HepG2 (cell line): ENCODE data around the gene SLBP. TPM values are rescaled to one million over a fixed set of nuclear protein-coding genes. Genes with fewer than 3 reads are reported as not detected.

ENCODE experiments used
- ATAC-seq: fragments of 200-7000 bp; cut with Tn5 transposase; 3 replicates; pipeline ENCODE4 v1.9.1; 2020; ENCODE audit warnings: mild to moderate bottlenecking, moderate library complexity
- BruUV-seq: library from RNA; stranded (reverse); fragments of 400-500 nt; replicated peaks from 2 replicates; lab custom pipeline; 2021; lab: Mats Ljungman, UMichigan
- CTCF ChIA-PET: fragments of 300-600 bp; formaldehyde crosslinking; extraction: SDS; loops from one replicate; lab custom pipeline; 2021; ENCODE audit warnings: low total read pairs, inconsistent platforms, low intra/inter-chr PET ratio; lab: Yijun Ruan, JAX
- POLR2A ChIA-PET: fragments of 350-600 bp; sonication (Branson Sonifier 250); formaldehyde crosslinking; loops from one replicate; lab custom pipeline; 2020; ENCODE audit warnings: antibody characterized with exemption, inconsistent platforms; lab: Yijun Ruan, JAX
- DNase-seq: peaks from one replicate; pipeline ENCODE4 v3.0.0-alpha.2; 2015; ENCODE audit warnings: low spot score
- FAIRE-seq: peaks from 3 replicates; lab custom pipeline; 2011; peaks lifted over from hg19 to GRCh38; lab: Jason Lieb, UNC
- H2AFZ ChIP-seq: one replicate; pipeline ENCODE4 v1.6.1; 2011; ENCODE audit warnings: low read length, inconsistent platforms
- H3K27ac ChIP-seq: fragments of 300-600 bp; 3 replicates; pipeline ENCODE4 v1.8.0; 2011; ENCODE audit warnings: mixed run types, mild to moderate bottlenecking, mixed read lengths, low read length, inconsistent platforms; ENCODE audit not compliant: insufficient read depth; ENCODE audit errors: extremely low read length
- H3K27me3 ChIP-seq, 2 experiments: fragments of 200-600 bp in 1 of 2; 2 replicates in 1 of 2; 3 replicates in 1 of 2; pipeline versions ENCODE4 v1.6.0 to v1.8.0; 2011; ENCODE audit warnings: low read length in 2 of 2, mild to moderate bottlenecking in 2 of 2, moderate library complexity in 2 of 2, inconsistent platforms in 1 of 2; ENCODE audit not compliant: insufficient read depth in 2 of 2, control insufficient read depth in 1 of 2
- H3K36me3 ChIP-seq, 2 experiments: fragments of 200-600 bp in 1 of 2; replicated peaks in 1 of 2; 2 replicates in 1 of 2; 3 replicates in 1 of 2; pipeline versions ENCODE4 v1.5.1 to v1.8.0; 2011; ENCODE audit warnings: low read length in 2 of 2, inconsistent platforms in 1 of 2; ENCODE audit not compliant: insufficient read depth in 2 of 2, control insufficient read depth in 1 of 2
- H3K4me1 ChIP-seq: 2 replicates; pipeline ENCODE4 v1.5.1; 2012; ENCODE audit warnings: low read length, inconsistent platforms; ENCODE audit not compliant: insufficient read depth
- H3K4me2 ChIP-seq: 2 replicates; pipeline ENCODE4 v1.6.0; 2011; ENCODE audit warnings: low read depth, low read length, inconsistent platforms
- H3K4me3 ChIP-seq, 3 experiments: fragments of 200-600 bp in 1 of 3; sonication (generic), shearing (Covaris generic) in 1 of 3; replicated peaks in 1 of 3; 2 replicates each; pipeline ENCODE4 v1.5.1; 2011 to 2016; ENCODE audit warnings: low read length in 3 of 3, inconsistent platforms in 2 of 3, low read depth in 2 of 3, mild to moderate bottlenecking in 2 of 3, control low read depth in 1 of 3, mixed read lengths in 1 of 3; ENCODE audit not compliant: insufficient read depth in 1 of 3
- H3K79me2 ChIP-seq: one replicate; pipeline ENCODE4 v1.6.1; 2011; ENCODE audit warnings: low read length, inconsistent platforms; ENCODE audit not compliant: insufficient read depth
- H3K9ac ChIP-seq: 2 replicates; pipeline ENCODE4 v1.6.0; 2011; ENCODE audit warnings: mild to moderate bottlenecking, low read depth, low read length, inconsistent platforms; ENCODE audit not compliant: insufficient read depth
- H3K9me3 ChIP-seq: 2 replicates; pipeline ENCODE4 v1.5.1; 2012; ENCODE audit warnings: mild to moderate bottlenecking, low read length
- H4K20me1 ChIP-seq: 2 replicates; pipeline ENCODE4 v1.6.0; 2011; ENCODE audit warnings: inconsistent platforms, mild to moderate bottlenecking, low read length, moderate library complexity; ENCODE audit not compliant: insufficient read depth
- BRD4 ChIP-seq: sonication (generic); formaldehyde crosslinking; IDR thresholded peaks from 2 replicates; pipeline ENCODE4 v1.4.0; 2020; ENCODE audit warnings: missing genetic modification reagents
- CHD2 ChIP-seq: IDR thresholded peaks from 2 replicates; pipeline ENCODE4 v1.6.1; 2011; ENCODE audit warnings: low read depth, low read length, improper control_type of control experiment
- FOSL2 ChIP-seq: sonication (generic); formaldehyde crosslinking; IDR thresholded peaks from 2 replicates; pipeline ENCODE4 v1.4.0; 2020; ENCODE audit warnings: missing genetic modification reagents
- FOXA3 ChIP-seq: IDR thresholded peaks from 2 replicates; pipeline ENCODE4 v1.6.1; 2016; ENCODE audit warnings: missing genetic modification reagents, missing compliant biosample characterization
- PPARG ChIP-seq: conservative IDR thresholded peaks from 2 replicates; pipeline ENCODE4 v1.6.1; 2016; ENCODE audit warnings: missing biosample characterization, missing genetic modification reagents
- TCF7L2 ChIP-seq: IDR thresholded peaks from 2 replicates; pipeline ENCODE4 v1.6.1; 2011; ENCODE audit warnings: mild to moderate bottlenecking, low read depth, low read length, moderate library complexity
- ZNF770 ChIP-seq: sonication (generic); formaldehyde crosslinking; IDR thresholded peaks from 2 replicates; pipeline ENCODE4 v1.5.0; 2020; ENCODE audit warnings: mild to moderate bottlenecking, missing genetic modification reagents
- ZNF775 ChIP-seq: sonication (generic); formaldehyde crosslinking; IDR thresholded peaks from 2 replicates; pipeline ENCODE4 v1.4.0; 2020; ENCODE audit warnings: missing genetic modification reagents, mild to moderate bottlenecking, moderate library complexity, borderline replicate concordance
- WGBS: methylation state at CpG from one replicate; pipeline ENCODE4 v1.1.6; 2017; ENCODE audit warnings: low lambda C conversion rate; 5-methylcytosine and 5-hydroxymethylcytosine counted together
- in situ Hi-C: cut with HindIII; loops from 2 replicates; pipeline ENCODE4 v1.10.0; 2017; ENCODE audit warnings: low pct_unique_long_range_greater_than_20kb; ENCODE audit not compliant: extremely low pct_ligation_motif_present
- intact Hi-C: fragments of 100-400 bp; cut with micrococcal nuclease; formaldehyde crosslinking; loops from one replicate; pipeline ENCODE4 v1.10.0; 2022; ENCODE audit not compliant: unreplicated experiment
- polyA plus RNA-seq, 8 experiments: library from polyadenylated mRNA; depleted of rRNA in 3 of 8; stranded (reverse) in 7 of 8; unstranded in 1 of 8; fragments of >200 nt; fragmentation: Illumina TruSeq in 4 of 8; extraction: Trizol in 4 of 8; gene quantifications; 2 replicates each; pipeline versions ENCODE4 v1.2.1 to v1.2.3, GENCODE V29; 2011 to 2016; ENCODE audit warnings: low read depth in 4 of 8, missing spikeins in 1 of 8, mixed read lengths in 1 of 8; ENCODE audit not compliant: insufficient read depth in 1 of 8
- total RNA-seq, 5 experiments: library from RNA; depleted of rRNA; stranded (reverse); fragments of >200 nt; fragmentation: Illumina TruSeq; extraction: Trizol; gene quantifications; 2 replicates each; pipeline ENCODE4 v1.2.3, GENCODE V29; 2016; ENCODE audit warnings: low read depth in 1 of 5
- TF ChIP-seq, protein P1 (sequence below): sonication (generic); formaldehyde crosslinking; IDR thresholded peaks from 2 replicates; pipeline ENCODE4 v1.5.1; 2020; ENCODE audit warnings: missing genetic modification reagents, mild to moderate bottlenecking, borderline replicate concordance
- TF ChIP-seq, protein P2 (sequence below): sonication (generic); formaldehyde crosslinking; IDR thresholded peaks from 2 replicates; pipeline ENCODE4 v1.4.0; 2020; ENCODE audit warnings: missing genetic modification reagents
- TF ChIP-seq, protein P3 (sequence below): sonication (generic); formaldehyde crosslinking; IDR thresholded peaks from 2 replicates; pipeline ENCODE4 v1.8.1; 2022; ENCODE audit warnings: mild to moderate bottlenecking, missing genetic modification reagents
- TF ChIP-seq, protein P4 (sequence below): sonication (generic); formaldehyde crosslinking; IDR thresholded peaks from 2 replicates; pipeline ENCODE4 v1.4.0; 2020; ENCODE audit warnings: low read depth, mild to moderate bottlenecking, missing genetic modification reagents

SLBP gene
- total and polyA plus RNA-seq, 2 of the 13 experiments (the other 11 are each of a cell fraction or from before 2014, with no cell fraction given) = 43.9 to 104 TPM

DNA sequence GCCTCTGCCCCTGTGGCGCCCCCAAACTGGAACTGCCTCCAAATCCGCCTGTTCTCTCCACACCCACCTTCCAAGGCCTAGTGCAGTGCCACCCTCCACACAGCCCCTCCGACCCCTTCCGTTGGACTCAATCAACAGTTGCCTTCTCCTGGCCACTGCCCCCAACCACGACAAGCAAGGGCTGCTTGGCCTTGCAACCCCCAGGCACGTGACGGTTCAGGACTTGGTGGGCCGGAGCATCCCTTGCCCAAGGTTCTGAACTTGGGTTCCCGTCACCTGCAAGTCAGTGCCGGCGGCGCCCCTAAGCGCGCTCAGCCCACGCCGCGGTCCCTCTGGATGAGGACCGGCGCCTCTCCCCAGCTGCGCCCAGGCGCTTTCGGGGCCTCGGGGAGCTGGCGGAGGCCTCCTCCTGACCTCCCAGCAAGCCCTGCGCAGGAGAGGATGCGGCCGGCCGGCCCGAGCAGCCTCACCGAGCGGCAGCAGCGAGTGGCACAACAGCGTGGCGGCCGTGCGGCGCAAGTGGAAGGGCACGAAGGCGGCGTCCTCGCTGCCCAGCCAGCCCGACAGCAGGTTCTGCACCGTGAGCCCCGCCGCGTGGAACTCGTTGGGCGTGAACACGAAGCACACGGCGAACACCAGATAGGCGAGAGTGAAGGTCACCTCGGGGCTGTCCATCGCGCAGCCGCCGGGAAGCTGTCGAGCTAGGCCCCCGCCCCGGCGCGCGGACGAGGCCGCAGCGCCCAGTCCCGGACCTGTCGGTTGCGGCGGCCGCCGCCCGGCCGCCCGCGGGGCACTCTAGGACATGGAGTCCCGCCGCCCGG lies 8.3 kb upstream of the SLBP start:
- ATAC-seq (peak; percentile 14), FAIRE-seq (no peak), DNase-seq (no peak)
- Histone ChIP-seq H3K27me3 (no peaks in the 10 kb centered on the region), H3K9me3 (no peaks in the 10 kb centered on the region), H3K4me3 (peak overlapping the region; percentile 63 to 92 (median 79)), H3K9ac (peak overlapping the region; percentile 91), H3K4me1 (peaks cover 33% of the 10 kb centered on the region), H3K36me3 (peaks cover 3 to 16% of the 10 kb centered on the region in 2 experiments; a peak in 4 of 5 replicates), H3K4me2 (peak overlapping the region; percentile 97), H3K27ac (peak overlapping the region; percentile 87), H2AFZ (no peak overlapping the region), H4K20me1 (no peaks in the 10 kb centered on the region), H3K79me2 (peaks cover 31% of the 10 kb centered on the region)
- intact Hi-C loops (no loop called here), in situ Hi-C loops (no loop called here)
- ChIA-PET CTCF (no interaction called here), POLR2A (interaction anchor here (0.9 to 3.3 kb wide), 7 partner anchors 9 to 136 kb away, joined by 3 to 31 read pairs (median 4); partner anchors contain the start of genes FGFR3, LETM1 and SLBP)
- 0% methylated on average over 5 of the region's 79 CpGs for WGBS
- BruUV-seq = no TSS peak
- TF ChIP-seq, protein P1, sequence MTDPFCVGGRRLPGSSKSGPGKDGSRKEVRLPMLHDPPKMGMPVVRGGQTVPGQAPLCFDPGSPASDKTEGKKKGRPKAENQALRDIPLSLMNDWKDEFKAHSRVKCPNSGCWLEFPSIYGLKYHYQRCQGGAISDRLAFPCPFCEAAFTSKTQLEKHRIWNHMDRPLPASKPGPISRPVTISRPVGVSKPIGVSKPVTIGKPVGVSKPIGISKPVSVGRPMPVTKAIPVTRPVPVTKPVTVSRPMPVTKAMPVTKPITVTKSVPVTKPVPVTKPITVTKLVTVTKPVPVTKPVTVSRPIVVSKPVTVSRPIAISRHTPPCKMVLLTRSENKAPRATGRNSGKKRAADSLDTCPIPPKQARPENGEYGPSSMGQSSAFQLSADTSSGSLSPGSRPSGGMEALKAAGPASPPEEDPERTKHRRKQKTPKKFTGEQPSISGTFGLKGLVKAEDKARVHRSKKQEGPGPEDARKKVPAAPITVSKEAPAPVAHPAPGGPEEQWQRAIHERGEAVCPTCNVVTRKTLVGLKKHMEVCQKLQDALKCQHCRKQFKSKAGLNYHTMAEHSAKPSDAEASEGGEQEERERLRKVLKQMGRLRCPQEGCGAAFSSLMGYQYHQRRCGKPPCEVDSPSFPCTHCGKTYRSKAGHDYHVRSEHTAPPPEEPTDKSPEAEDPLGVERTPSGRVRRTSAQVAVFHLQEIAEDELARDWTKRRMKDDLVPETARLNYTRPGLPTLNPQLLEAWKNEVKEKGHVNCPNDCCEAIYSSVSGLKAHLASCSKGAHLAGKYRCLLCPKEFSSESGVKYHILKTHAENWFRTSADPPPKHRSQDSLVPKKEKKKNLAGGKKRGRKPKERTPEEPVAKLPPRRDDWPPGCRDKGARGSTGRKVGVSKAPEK (CRISPR knock-in tag) = no peak
- TF ChIP-seq PPARG (CRISPR knock-in tag) (no peak), ZNF775 (no peak), CHD2 (no peak), BRD4 (0 out of 2 replicates have a peak, but pooled peaks have one; percentile 62), ZNF770 (CRISPR knock-in tag) (peak; percentile 30; the same call in 1 of the 2 replicates), TCF7L2 (no peak), FOXA3 (no peak), FOSL2 (CRISPR knock-in tag) (no peak)
- TF ChIP-seq, protein P2, sequence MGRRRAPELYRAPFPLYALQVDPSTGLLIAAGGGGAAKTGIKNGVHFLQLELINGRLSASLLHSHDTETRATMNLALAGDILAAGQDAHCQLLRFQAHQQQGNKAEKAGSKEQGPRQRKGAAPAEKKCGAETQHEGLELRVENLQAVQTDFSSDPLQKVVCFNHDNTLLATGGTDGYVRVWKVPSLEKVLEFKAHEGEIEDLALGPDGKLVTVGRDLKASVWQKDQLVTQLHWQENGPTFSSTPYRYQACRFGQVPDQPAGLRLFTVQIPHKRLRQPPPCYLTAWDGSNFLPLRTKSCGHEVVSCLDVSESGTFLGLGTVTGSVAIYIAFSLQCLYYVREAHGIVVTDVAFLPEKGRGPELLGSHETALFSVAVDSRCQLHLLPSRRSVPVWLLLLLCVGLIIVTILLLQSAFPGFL (CRISPR knock-in tag) = 0 out of 2 replicates have a peak, but pooled peaks have one; percentile 52
- TF ChIP-seq, protein P3, sequence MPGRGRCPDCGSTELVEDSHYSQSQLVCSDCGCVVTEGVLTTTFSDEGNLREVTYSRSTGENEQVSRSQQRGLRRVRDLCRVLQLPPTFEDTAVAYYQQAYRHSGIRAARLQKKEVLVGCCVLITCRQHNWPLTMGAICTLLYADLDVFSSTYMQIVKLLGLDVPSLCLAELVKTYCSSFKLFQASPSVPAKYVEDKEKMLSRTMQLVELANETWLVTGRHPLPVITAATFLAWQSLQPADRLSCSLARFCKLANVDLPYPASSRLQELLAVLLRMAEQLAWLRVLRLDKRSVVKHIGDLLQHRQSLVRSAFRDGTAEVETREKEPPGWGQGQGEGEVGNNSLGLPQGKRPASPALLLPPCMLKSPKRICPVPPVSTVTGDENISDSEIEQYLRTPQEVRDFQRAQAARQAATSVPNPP (CRISPR knock-in tag) = no peak
- TF ChIP-seq, protein P4, sequence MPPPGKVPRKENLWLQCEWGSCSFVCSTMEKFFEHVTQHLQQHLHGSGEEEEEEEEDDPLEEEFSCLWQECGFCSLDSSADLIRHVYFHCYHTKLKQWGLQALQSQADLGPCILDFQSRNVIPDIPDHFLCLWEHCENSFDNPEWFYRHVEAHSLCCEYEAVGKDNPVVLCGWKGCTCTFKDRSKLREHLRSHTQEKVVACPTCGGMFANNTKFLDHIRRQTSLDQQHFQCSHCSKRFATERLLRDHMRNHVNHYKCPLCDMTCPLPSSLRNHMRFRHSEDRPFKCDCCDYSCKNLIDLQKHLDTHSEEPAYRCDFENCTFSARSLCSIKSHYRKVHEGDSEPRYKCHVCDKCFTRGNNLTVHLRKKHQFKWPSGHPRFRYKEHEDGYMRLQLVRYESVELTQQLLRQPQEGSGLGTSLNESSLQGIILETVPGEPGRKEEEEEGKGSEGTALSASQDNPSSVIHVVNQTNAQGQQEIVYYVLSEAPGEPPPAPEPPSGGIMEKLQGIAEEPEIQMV (CRISPR knock-in tag) = 0 out of 2 replicates have a peak, but pooled peaks have one; percentile 47
